ENCODE data around the gene F2RL2. TPM values are rescaled to one million over a fixed set of nuclear protein-coding genes. Genes with fewer than 3 reads are reported as not detected.

Gene F2RL2
- total and polyA plus RNA-seq, 4 donors = 0.08 to 1.3 (median 0.78) TPM

- no peaks in the 10 kb centered on the region for H3K27me3 ChIP-seq (ENCODE audit: control insufficient read depth in 4 of 4, insufficient read depth in 4 of 4, low read length in 3 of 4)
- H3K9ac ChIP-seq (ENCODE audit: low read depth in 1 of 2, low read length in 2 of 2) = no peak overlapping the region
- no peak overlapping the region for H3K27ac ChIP-seq (ENCODE audit: low read depth in 1 of 2, low read length in 2 of 2)
- H3K36me3 ChIP-seq (ENCODE audit: control insufficient read depth in 4 of 4, insufficient read depth in 3 of 4, low read depth in 1 of 4, low read length in 3 of 4) = peaks cover 9 to 51% (median 32%) of the 10 kb centered on the region in 4 donors
- H3K9me3 ChIP-seq (ENCODE audit: control insufficient read depth in 4 of 4, low read length in 3 of 4) = no peaks in the 10 kb centered on the region
- TF ChIP-seq HNF4G (IDR thresholded peaks at IDR 0.05) (no peak), FOXA1 (IDR thresholded peaks at IDR 0.05) (no peak), RAD21 (IDR thresholded peaks at IDR 0.05) (no peak), EGR1 (IDR thresholded peaks at IDR 0.05; ENCODE audit: low read depth in 2 of 2) (no peak), MAX (IDR thresholded peaks at IDR 0.05) (no peak), HNF4A (conservative IDR thresholded peaks at IDR 0.05) (no peak), JUND (IDR thresholded peaks at IDR 0.05) (no peak), REST (IDR thresholded peaks at IDR 0.05) (no peak), NR2F2 (IDR thresholded peaks at IDR 0.05) (no peak), ZBTB33 (IDR thresholded peaks at IDR 0.05) (no peak)
- DNase-seq (ENCODE audit: low spot score) = no peak
- 73% methylated on average over 2 of the region's 2 CpGs for WGBS
- H3K4me3 ChIP-seq (ENCODE audit: low read depth in 1 of 3, low read length in 3 of 3) = no peak overlapping the region
- H3K4me1 ChIP-seq (ENCODE audit: control insufficient read depth in 4 of 4, insufficient read depth in 4 of 4, low read length in 3 of 4) = no peaks in the 10 kb centered on the region
These were observed 37.2 kb upstream of the F2RL2 start for GRCh38 chr5:76660360-76660759.

GRCh38 chr5:76657683-76658311 lies 34.6 kb upstream of the F2RL2 start:
- WGBS = 57% methylated on average over 6 of the region's 6 CpGs
- Histone ChIP-seq H3K4me1 (ENCODE audit: control insufficient read depth in 4 of 4, insufficient read depth in 4 of 4, low read length in 3 of 4) (no peaks in the 10 kb centered on the region), H3K27me3 (ENCODE audit: control insufficient read depth in 4 of 4, insufficient read depth in 4 of 4, low read length in 3 of 4) (no peaks in the 10 kb centered on the region), H3K36me3 (ENCODE audit: control insufficient read depth in 4 of 4, insufficient read depth in 3 of 4, low read depth in 1 of 4, low read length in 3 of 4) (peaks cover 9 to 60% (median 34%) of the 10 kb centered on the region in 4 donors), H3K9me3 (ENCODE audit: control insufficient read depth in 4 of 4, low read length in 3 of 4) (no peaks in the 10 kb centered on the region), H3K27ac (ENCODE audit: low read depth in 1 of 2, low read length in 2 of 2) (no peak overlapping the region), H3K4me3 (ENCODE audit: low read depth in 1 of 3, low read length in 3 of 3) (no peak overlapping the region), H3K9ac (ENCODE audit: low read depth in 1 of 2, low read length in 2 of 2) (no peak overlapping the region)
- no peak for DNase-seq (ENCODE audit: low spot score)
- no peak for TF ChIP-seq HNF4G (IDR thresholded peaks at IDR 0.05)
- TF ChIP-seq NR2F2 (IDR thresholded peaks at IDR 0.05) = peak; percentile 68

GRCh38 chr5:76657091-76657490 lies 33.9 kb upstream of the F2RL2 start:
- Histone ChIP-seq H3K27me3 (ENCODE audit: control insufficient read depth in 4 of 4, insufficient read depth in 4 of 4, low read length in 3 of 4) (no peaks in the 10 kb centered on the region), H3K4me3 (ENCODE audit: low read depth in 1 of 3, low read length in 3 of 3) (no peak overlapping the region), H3K9ac (ENCODE audit: low read depth in 1 of 2, low read length in 2 of 2) (no peak overlapping the region), H3K9me3 (ENCODE audit: control insufficient read depth in 4 of 4, low read length in 3 of 4) (no peaks in the 10 kb centered on the region), H3K4me1 (ENCODE audit: control insufficient read depth in 4 of 4, insufficient read depth in 4 of 4, low read length in 3 of 4) (no peaks in the 10 kb centered on the region), H3K36me3 (ENCODE audit: control insufficient read depth in 4 of 4, insufficient read depth in 3 of 4, low read depth in 1 of 4, low read length in 3 of 4) (peaks cover 10 to 59% (median 33%) of the 10 kb centered on the region in 4 donors), H3K27ac (ENCODE audit: low read depth in 1 of 2, low read length in 2 of 2) (no peak overlapping the region)
- TF ChIP-seq CTCF (IDR thresholded peaks at IDR 0.05; ENCODE audit: low read depth, low read length, missing input control) (no peak), ATF3 (IDR thresholded peaks at IDR 0.05) (no peak), REST (IDR thresholded peaks at IDR 0.05) (no peak), FOXA2 (IDR thresholded peaks at IDR 0.05) (no peak), SP1 (IDR thresholded peaks at IDR 0.05) (no peak), EGR1 (IDR thresholded peaks at IDR 0.05; ENCODE audit: low read depth in 2 of 2) (no peak), JUND (IDR thresholded peaks at IDR 0.05) (no peak), TAF1 (conservative IDR thresholded peaks at IDR 0.05) (no peak), MAX (IDR thresholded peaks at IDR 0.05) (no peak), HNF4A (conservative IDR thresholded peaks at IDR 0.05) (no peak), RAD21 (IDR thresholded peaks at IDR 0.05) (no peak), FOXA1 (IDR thresholded peaks at IDR 0.05) (no peak)
- WGBS = 97% methylated on average over 3 of the region's 3 CpGs
- no peak for DNase-seq (ENCODE audit: low spot score)

Measured in liver (tissue), 9 donors.